H1 (cell line): ENCODE results near the gene DVL1. TPM values are rescaled to one million over a fixed set of nuclear protein-coding genes. Genes with fewer than 3 reads are reported as not detected.

Experiments
- CTCF ChIA-PET: fragments of 300-600 bp; sonication (Branson Sonifier 250); formaldehyde crosslinking; loops from one replicate; lab custom pipeline; 2021; ENCODE audit not compliant: partially characterized antibody; lab: Charles Lee
- POLR2A ChIA-PET: fragments of 300-600 bp; sonication (Branson Sonifier 250); formaldehyde crosslinking; loops from one replicate; lab custom pipeline; 2021; ENCODE audit warnings: inconsistent platforms; ENCODE audit not compliant: partially characterized antibody; lab: Charles Lee
- DNase-seq, 2 experiments: peaks; one replicate each; pipeline versions ENCODE4 v3.0.0 to v3.0.0-alpha.2; 2010 to 2022; ENCODE audit warnings: low spot score in 2 of 2, low read depth in 1 of 2, mixed read lengths in 1 of 2
- FAIRE-seq: peaks from 2 replicates; lab custom pipeline; 2011; peaks lifted over from hg19 to GRCh38; lab: Jason Lieb, UNC
- H2AFZ ChIP-seq: 2 replicates; pipeline ENCODE4 v1.8.1; 2012; ENCODE audit warnings: low read length, inconsistent platforms
- H2AK5ac ChIP-seq: 2 replicates; pipeline ENCODE4 v1.6.1; 2013; ENCODE audit warnings: low read depth, low read length
- H2BK120ac ChIP-seq: replicated peaks from 2 replicates; pipeline ENCODE3; 2013; ENCODE audit warnings: low read depth, low read length, inconsistent platforms
- H2BK12ac ChIP-seq: 2 replicates; pipeline ENCODE4 v1.6.1; 2013; ENCODE audit warnings: low read depth, low read length
- H2BK15ac ChIP-seq: 2 replicates; pipeline ENCODE4 v1.6.1; 2013; ENCODE audit warnings: low read length
- H2BK20ac ChIP-seq: 2 replicates; pipeline ENCODE4 v1.6.1; 2013; ENCODE audit warnings: low read length
- H2BK5ac ChIP-seq: 2 replicates; pipeline ENCODE4 v1.6.1; 2013; ENCODE audit warnings: low read depth, low read length
- H3K14ac ChIP-seq: 2 replicates; pipeline ENCODE4 v1.6.1; 2013; ENCODE audit warnings: inconsistent platforms; ENCODE audit not compliant: insufficient read length
- H3K18ac ChIP-seq: 2 replicates; pipeline ENCODE4 v1.6.1; 2013; ENCODE audit warnings: low read length; ENCODE audit errors: extremely low read depth
- H3K23ac ChIP-seq: 2 replicates; pipeline ENCODE4 v1.6.1; 2013; ENCODE audit warnings: inconsistent platforms; ENCODE audit not compliant: insufficient read length
- H3K23me2 ChIP-seq: 2 replicates; pipeline ENCODE4 v1.6.1; 2013; ENCODE audit warnings: low read depth, low read length
- H3K27ac ChIP-seq: 2 replicates; pipeline ENCODE4 v1.6.1; 2011; ENCODE audit warnings: low read depth, low read length, inconsistent platforms
- H3K27me3 ChIP-seq, 4 experiments: replicated peaks in 1 of 4; 1 replicate in 1 of 4; 2 replicates in 3 of 4; pipeline versions ENCODE4 v1.6.1 to v1.8.1; 2011 to 2013; ENCODE audit warnings: low read length in 3 of 4, mild to moderate bottlenecking in 3 of 4, inconsistent platforms in 2 of 4, mixed read lengths in 2 of 4, moderate library complexity in 1 of 4; ENCODE audit not compliant: control insufficient read depth in 3 of 4, insufficient read depth in 3 of 4; ENCODE audit errors: extremely low read depth in 1 of 4
- H3K36me3 ChIP-seq, 4 experiments: 2 replicates each; pipeline versions ENCODE4 v1.6.1 to v1.8.1; 2011 to 2013; ENCODE audit warnings: mild to moderate bottlenecking in 4 of 4, low read length in 3 of 4, moderate library complexity in 2 of 4, control low read depth in 1 of 4, inconsistent platforms in 1 of 4; ENCODE audit not compliant: insufficient read depth in 4 of 4, control insufficient read depth in 2 of 4
- H3K4ac ChIP-seq: replicated peaks from 2 replicates; pipeline ENCODE3; 2013; ENCODE audit warnings: low read length, low read depth, mixed read lengths, inconsistent platforms; ENCODE audit not compliant: insufficient read length
- H3K4me1 ChIP-seq, 4 experiments: replicated peaks in 1 of 4; 1 replicate in 1 of 4; 2 replicates in 3 of 4; pipeline versions ENCODE4 v1.6.1 to v1.8.1; 2011 to 2013; ENCODE audit warnings: low read length in 3 of 4, inconsistent platforms in 2 of 4, mixed read lengths in 1 of 4; ENCODE audit not compliant: insufficient read depth in 4 of 4, control insufficient read depth in 3 of 4
- H3K4me2 ChIP-seq, 2 experiments: 2 replicates each; pipeline versions ENCODE4 v1.6.1 to v1.8.1; 2011 to 2013; ENCODE audit warnings: low read depth in 2 of 2, low read length in 2 of 2, control low read depth in 1 of 2, inconsistent platforms in 1 of 2, mild to moderate bottlenecking in 1 of 2; ENCODE audit not compliant: insufficient read depth in 1 of 2
- H3K4me3 ChIP-seq, 4 experiments: fragments of 200-600, 300-600 bp in 1 of 4; sonication (generic), shearing (Covaris generic), sonication (Bioruptor Twin) in 1 of 4; 2 replicates each; pipeline versions ENCODE4 v1.5.1 to v1.8.1; 2011 to 2016; ENCODE audit warnings: low read length in 4 of 4, low read depth in 3 of 4, control low read depth in 2 of 4, inconsistent platforms in 2 of 4, mild to moderate bottlenecking in 2 of 4, mixed read lengths in 1 of 4, moderate library complexity in 1 of 4; ENCODE audit not compliant: insufficient read depth in 2 of 4; ENCODE audit errors: extremely low read depth in 1 of 4
- H3K56ac ChIP-seq: replicated peaks from 2 replicates; pipeline ENCODE3; 2013; ENCODE audit warnings: low read depth, mild to moderate bottlenecking, mixed read lengths, low read length, inconsistent platforms; ENCODE audit not compliant: insufficient read length
- H3K79me1 ChIP-seq: 2 replicates; pipeline ENCODE4 v1.6.1; 2013; ENCODE audit warnings: low read depth, low read length, control low read depth
- H3K79me2 ChIP-seq, 2 experiments: 2 replicates each; pipeline versions ENCODE4 v1.6.1 to v1.8.1; 2012 to 2013; ENCODE audit warnings: low read length in 2 of 2, mild to moderate bottlenecking in 2 of 2, inconsistent platforms in 1 of 2; ENCODE audit not compliant: insufficient read depth in 2 of 2, control insufficient read depth in 1 of 2
- H3K9ac ChIP-seq, 4 experiments: replicated peaks in 1 of 4; 1 replicate in 1 of 4; 2 replicates in 3 of 4; pipeline versions ENCODE4 v1.6.1 to v1.8.1; 2011 to 2013; ENCODE audit warnings: low read depth in 3 of 4, low read length in 3 of 4, control low read depth in 2 of 4, mild to moderate bottlenecking in 2 of 4, moderate library complexity in 2 of 4, inconsistent platforms in 1 of 4; ENCODE audit errors: extremely low read depth in 1 of 4
- H3K9me3 ChIP-seq, 2 experiments: 2 replicates each; pipeline versions ENCODE4 v1.6.1 to v1.8.1; 2012 to 2013; ENCODE audit warnings: mild to moderate bottlenecking in 2 of 2, moderate library complexity in 2 of 2, control low read depth in 1 of 2, inconsistent platforms in 1 of 2, low read depth in 1 of 2, low read length in 1 of 2, mixed read lengths in 1 of 2; ENCODE audit not compliant: insufficient read depth in 2 of 2
- H4K20me1 ChIP-seq, 2 experiments: replicated peaks in 1 of 2; 2 replicates each; pipeline versions ENCODE3 to v1.8.1; 2011 to 2013; ENCODE audit warnings: inconsistent platforms in 2 of 2, low read length in 2 of 2, mild to moderate bottlenecking in 1 of 2; ENCODE audit not compliant: insufficient read depth in 2 of 2, control insufficient read depth in 1 of 2
- H4K5ac ChIP-seq: 2 replicates; pipeline ENCODE4 v1.6.1; 2013; ENCODE audit warnings: low read length, low read depth, mixed read lengths, inconsistent platforms; ENCODE audit not compliant: insufficient read length
- H4K8ac ChIP-seq: 2 replicates; pipeline ENCODE4 v1.8.0; 2013; ENCODE audit warnings: mild to moderate bottlenecking, moderate library complexity, low read length, inconsistent platforms; ENCODE audit not compliant: insufficient read depth; ENCODE audit errors: extremely low read depth
- H4K91ac ChIP-seq: replicated peaks from 2 replicates; pipeline ENCODE3; 2013; ENCODE audit warnings: low read length, mixed read lengths, inconsistent platforms; ENCODE audit not compliant: insufficient read length
- GTF2F1 ChIP-seq: IDR thresholded peaks from 2 replicates; pipeline ENCODE4 v1.6.1; 2012; ENCODE audit warnings: low read depth, low read length, improper control_type of control experiment, borderline replicate concordance
- JUN ChIP-seq: IDR thresholded peaks from 2 replicates; pipeline ENCODE4 v1.6.1; 2011; ENCODE audit warnings: low read depth, mild to moderate bottlenecking, improper control_type of control experiment, low read length
- KDM1A ChIP-seq: fragments of 200-600, 300-600 bp; sonication (generic); IDR thresholded peaks from 2 replicates; pipeline ENCODE4 v1.7.1; 2016; ENCODE audit warnings: mild to moderate bottlenecking, low read length, borderline replicate concordance
- MAFK ChIP-seq: IDR thresholded peaks from 2 replicates; pipeline ENCODE4 v1.6.1; 2012; ENCODE audit warnings: low read depth, mild to moderate bottlenecking, improper control_type of control experiment, low read length
- MAX ChIP-seq: IDR thresholded peaks from 2 replicates; pipeline ENCODE4 v1.6.1; 2012; ENCODE audit warnings: inconsistent platforms
- SIRT6 ChIP-seq: IDR thresholded peaks from one replicate; pipeline ENCODE4 v1.7.1; 2012; ENCODE audit warnings: low read length, inconsistent platforms
- SP1 ChIP-seq: IDR thresholded peaks from 2 replicates; pipeline ENCODE4 v1.6.1; 2011; ENCODE audit warnings: low read depth, low read length
- SP2 ChIP-seq: IDR thresholded peaks from 2 replicates; pipeline ENCODE4 v1.6.1; 2012; ENCODE audit warnings: mild to moderate bottlenecking, low read length, inconsistent platforms
- SRF ChIP-seq: IDR thresholded peaks from 2 replicates; pipeline ENCODE4 v1.6.1; 2011; ENCODE audit warnings: mild to moderate bottlenecking, low read depth, low read length, moderate library complexity
- TAF1 ChIP-seq: IDR thresholded peaks from 2 replicates; pipeline ENCODE4 v1.6.1; 2011; ENCODE audit warnings: mild to moderate bottlenecking, low read depth, low read length
- YY1 ChIP-seq: IDR thresholded peaks from 2 replicates; pipeline ENCODE4 v1.6.1; 2011; ENCODE audit warnings: low read depth, mild to moderate bottlenecking, low read length
- WGBS, 2 experiments: shearing (Covaris generic) in 1 of 2; methylation state at CpG; one replicate each; pipeline versions ENCODE4 v1.1.6 to v1.1.7; 2013 to 2015; ENCODE audit warnings: low lambda C conversion rate in 2 of 2, mixed read lengths in 2 of 2, inconsistent platforms in 1 of 2, low coverage in 1 of 2, missing lambda C conversion rate in 1 of 2; ENCODE audit not compliant: insufficient replicate concordance in 2 of 2, insufficient coverage in 1 of 2, insufficient read length in 1 of 2; ENCODE audit errors: extremely low coverage in 1 of 2, missing lambda C conversion rate in 1 of 2; 5-methylcytosine and 5-hydroxymethylcytosine counted together
- polyA plus RNA-seq, 7 experiments: library from polyadenylated mRNA; depleted of rRNA in 3 of 7; stranded (reverse) in 5 of 7; unstranded in 2 of 7; fragments of >200 nt in 5 of 7; fragments of 200-250 nt in 2 of 7; gene quantifications; 1 replicate in 5 of 7; 2 replicates in 1 of 7; 4 replicates in 1 of 7; pipeline versions ENCODE4 v1.2.1 to v1.2.3, GENCODE V29; 2011 to 2013; ENCODE audit warnings: missing spikeins in 2 of 7, mixed read lengths in 2 of 7
- total RNA-seq: library from RNA; stranded (reverse); fragmentation: NEBNext Ultra II Directional; extraction: Animal tissue kit (Norgen Biotek cat#: 25700); gene quantifications from 2 replicates; pipeline ENCODE4 v1.2.1, GENCODE V29; 2021

DVL1 gene
- total and polyA plus RNA-seq, 2 of the 8 experiments (the other 6 are each of a cell fraction or from before 2014, with no cell fraction given) = 39.4 to 58.9 TPM

- Histone ChIP-seq H3K4me3 (no peak overlapping the region), H4K5ac (no peak overlapping the region), H3K27me3 (no peaks in the 10 kb centered on the region; a peak in 1 of 7 replicates), H3K79me1 (peaks cover 14% of the 10 kb centered on the region), H3K36me3 (peaks cover 2 to 42% (median 15%) of the 10 kb centered on the region in 4 experiments; a peak in 7 of 8 replicates), H3K4ac (no peak overlapping the region), H3K9ac (no peak overlapping the region), H3K79me2 (peaks cover 0 to 6% of the 10 kb centered on the region in 2 experiments; a peak in 1 of 4 replicates)
- no peak for TF ChIP-seq SIRT6
- TF ChIP-seq TAF1 = no peak
- TF ChIP-seq KDM1A = no peak
- TF ChIP-seq MAFK = no peak
- TF ChIP-seq SP2 = no peak
- TF ChIP-seq MAX = no peak
- no peak for TF ChIP-seq SRF
- no peak for TF ChIP-seq YY1
- TF ChIP-seq GTF2F1 = no peak
- TF ChIP-seq SP1 = no peak
- no peak for TF ChIP-seq JUN
- TF ChIP-seq, all 59 proteins: peak for 0
- peak overlapping the region; percentile 16 for H3K14ac ChIP-seq
- H3K23me2 ChIP-seq = no peaks in the 10 kb centered on the region; the same call in 1 of the 2 replicates
- H3K23ac ChIP-seq = no peak overlapping the region
- no peak overlapping the region for H3K27ac ChIP-seq
- peak overlapping the region; percentile 68; the same call in 1 of the 2 replicates for H2BK12ac ChIP-seq
- FAIRE-seq = no peak
- H2AK5ac ChIP-seq = no peak overlapping the region
- H2BK5ac ChIP-seq = peak overlapping the region; percentile 60; the same call in 1 of the 2 replicates
- no peak overlapping the region for H2BK15ac ChIP-seq
- ChIA-PET POLR2A (interaction anchor here (0.8 to 1.2 kb wide), 3 partner anchors 15 to 34 kb away, joined by 3 to 4 read pairs (median 3); partner anchors contain the start of gene AURKAIP1), CTCF (interaction anchor here (1.5 kb wide), 1 partner anchor 31 kb away, joined by 5 read pairs; no protein-coding TSS in a partner anchor)
- H4K20me1 ChIP-seq = peaks cover 16 to 40% of the 10 kb centered on the region in 2 experiments
- peak overlapping the region; percentile 64; the same call in 1 of the 2 replicates for H2BK20ac ChIP-seq
- no peak overlapping the region for H3K56ac ChIP-seq
- peaks cover 0 to 2% (median 0%) of the 10 kb centered on the region in 4 experiments; a peak in 3 of 7 replicates for H3K4me1 ChIP-seq
- H3K18ac ChIP-seq = no peak overlapping the region
- peak overlapping the region; percentile 89 for H4K91ac ChIP-seq
- 91% methylated on average over 36 of the region's 36 CpGs; no CpG with 5 or more reads in 1 of the 2 experiments for WGBS, 2 experiments
- H2BK120ac ChIP-seq = no peak overlapping the region
- H4K8ac ChIP-seq = peak overlapping the region; percentile 79
- no peak overlapping the region for H3K4me2 ChIP-seq
- peaks cover 0 to 5% of the 10 kb centered on the region in 2 experiments; a peak in 1 of 4 replicates for H3K9me3 ChIP-seq
- no peak overlapping the region for H2AFZ ChIP-seq
- no peak for DNase-seq
Observed at GRCh38 chr1:1340791-1341548, 8.2 kb downstream of the DVL1 start.
